H9 (cell line): ENCODE measurements around the gene ZNF286A. TPM values are rescaled to one million over a fixed set of nuclear protein-coding genes. Genes with fewer than 3 reads are reported as not detected.
"Not testable (repeated sequence)": the region's sequence is repeated elsewhere in the genome, so short reads cannot be mapped to it uniquely, and the experiment has no call there.

Experiments used
- DNase-seq: peaks from one replicate; pipeline ENCODE4 v3.0.0-alpha.2; 2017
- H2AFZ ChIP-seq: one replicate; pipeline ENCODE4 v1.6.1; 2013; ENCODE audit warnings: mild to moderate bottlenecking, low read length, control low read depth, moderate library complexity
- H2AK5ac ChIP-seq: 2 replicates; pipeline ENCODE4 v1.6.1; 2013; ENCODE audit warnings: low read length, control low read depth, mixed read lengths; ENCODE audit not compliant: insufficient read length
- H2BK120ac ChIP-seq: one replicate; pipeline ENCODE4 v1.6.1; 2013; ENCODE audit warnings: low read depth, mild to moderate bottlenecking, low read length, control low read depth, inconsistent platforms; ENCODE audit not compliant: poor library complexity, severe bottlenecking
- H2BK12ac ChIP-seq: 2 replicates; pipeline ENCODE4 v1.6.1; 2013; ENCODE audit warnings: low read length, control low read depth, mixed read lengths, low read depth; ENCODE audit not compliant: insufficient read length
- H2BK15ac ChIP-seq: 2 replicates; pipeline ENCODE4 v1.6.1; 2013; ENCODE audit warnings: low read depth, low read length, control low read depth
- H2BK20ac ChIP-seq: one replicate; pipeline ENCODE4 v1.6.1; 2013; ENCODE audit warnings: low read depth, mild to moderate bottlenecking, low read length, control low read depth, inconsistent platforms; ENCODE audit not compliant: poor library complexity, severe bottlenecking
- H2BK5ac ChIP-seq: 2 replicates; pipeline ENCODE4 v1.6.1; 2013; ENCODE audit warnings: low read length, control low read depth, mixed read lengths; ENCODE audit not compliant: insufficient read length
- H3K14ac ChIP-seq: 2 replicates; pipeline ENCODE4 v1.6.1; 2013; ENCODE audit warnings: low read length, control low read depth; ENCODE audit not compliant: insufficient read depth
- H3K18ac ChIP-seq: 2 replicates; pipeline ENCODE4 v1.6.1; 2013; ENCODE audit warnings: low read depth, mild to moderate bottlenecking, mixed read lengths, low read length, control low read depth; ENCODE audit not compliant: insufficient read length
- H3K23ac ChIP-seq: 2 replicates; pipeline ENCODE4 v1.6.1; 2013; ENCODE audit warnings: low read length, control low read depth, mixed read lengths, low read depth; ENCODE audit not compliant: insufficient read length
- H3K23me2 ChIP-seq: 2 replicates; pipeline ENCODE4 v1.6.1; 2013; ENCODE audit warnings: low read depth, mild to moderate bottlenecking, mixed read lengths, low read length, control low read depth; ENCODE audit not compliant: insufficient read length, poor library complexity, severe bottlenecking
- H3K27ac ChIP-seq: 2 replicates; pipeline ENCODE4 v1.5.1; 2013; ENCODE audit warnings: low read length, control low read depth, mixed read lengths, low read depth; ENCODE audit not compliant: insufficient read length
- H3K27me3 ChIP-seq: 2 replicates; pipeline ENCODE4 v1.6.1; 2013; ENCODE audit warnings: low read length, control low read depth, inconsistent platforms; ENCODE audit not compliant: insufficient read depth
- H3K4ac ChIP-seq: 2 replicates; pipeline ENCODE4 v1.6.1; 2013; ENCODE audit warnings: low read depth, mild to moderate bottlenecking, control low read depth, inconsistent platforms, low read length, moderate library complexity
- H3K4me1 ChIP-seq: 2 replicates; pipeline ENCODE4 v1.6.1; 2013; ENCODE audit warnings: low read length, control low read depth, inconsistent platforms; ENCODE audit not compliant: insufficient read depth
- H3K4me2 ChIP-seq: 2 replicates; pipeline ENCODE4 v1.6.1; 2013; ENCODE audit warnings: low read length, control low read depth, mixed read lengths; ENCODE audit not compliant: insufficient read length, insufficient read depth
- H3K56ac ChIP-seq: 2 replicates; pipeline ENCODE4 v1.6.1; 2013; ENCODE audit warnings: low read depth, mild to moderate bottlenecking, mixed read lengths, low read length, control low read depth; ENCODE audit not compliant: insufficient read length
- H3K79me1 ChIP-seq: 2 replicates; pipeline ENCODE4 v1.6.1; 2013; ENCODE audit warnings: low read depth, mild to moderate bottlenecking, moderate library complexity, low read length, control low read depth, inconsistent platforms; ENCODE audit not compliant: insufficient read depth, poor library complexity, severe bottlenecking
- H3K79me2 ChIP-seq: 2 replicates; pipeline ENCODE4 v1.6.1; 2013; ENCODE audit warnings: low read length, control low read depth, inconsistent platforms; ENCODE audit not compliant: insufficient read depth
- H3K9ac ChIP-seq: 2 replicates; pipeline ENCODE4 v1.6.1; 2013; ENCODE audit warnings: low read length, control low read depth, mixed read lengths; ENCODE audit not compliant: insufficient read length; ENCODE audit errors: extremely low read depth
- H3K9me3 ChIP-seq: one replicate; pipeline ENCODE4 v1.6.1; 2013; ENCODE audit warnings: low read depth, low read length, inconsistent platforms; ENCODE audit not compliant: control insufficient read depth
- H3T11ph ChIP-seq: one replicate; pipeline ENCODE4 v1.6.1; 2013; ENCODE audit warnings: mild to moderate bottlenecking, low read length, control low read depth, inconsistent platforms
- H4K20me1 ChIP-seq: one replicate; pipeline ENCODE4 v1.6.1; 2013; ENCODE audit not compliant: control insufficient read depth, insufficient read length, insufficient read depth
- H4K5ac ChIP-seq: 2 replicates; pipeline ENCODE4 v1.6.1; 2013; ENCODE audit warnings: low read depth, mild to moderate bottlenecking, mixed read lengths, low read length, control low read depth; ENCODE audit not compliant: insufficient read length
- H4K8ac ChIP-seq: replicated peaks from 2 replicates; pipeline ENCODE4 v1.6.1; 2013; ENCODE audit warnings: low read length, control low read depth, mixed read lengths, low read depth; ENCODE audit not compliant: insufficient read length
- H4K91ac ChIP-seq: 2 replicates; pipeline ENCODE4 v1.6.1; 2013; ENCODE audit warnings: low read depth, mild to moderate bottlenecking, moderate library complexity, mixed read lengths, low read length, control low read depth; ENCODE audit not compliant: insufficient read length
- H3K27ac Mint-ChIP-seq, 3 experiments: 2 replicates in 2 of 3; 3 replicates in 1 of 3; pipeline ENCODE4 v1.8.0; 2020 to 2021; ENCODE audit warnings: mixed read lengths in 3 of 3, mild to moderate bottlenecking in 1 of 3, moderate library complexity in 1 of 3
- H3K27me3 Mint-ChIP-seq: 2 replicates; pipeline ENCODE4 v1.8.0; 2021; ENCODE audit warnings: low read depth, mild to moderate bottlenecking, moderate library complexity, mixed read lengths
- H3K36me3 Mint-ChIP-seq, 3 experiments: 2 replicates in 2 of 3; 3 replicates in 1 of 3; pipeline ENCODE4 v1.8.0; 2020 to 2021; ENCODE audit warnings: low read depth in 3 of 3, mixed read lengths in 3 of 3; ENCODE audit not compliant: insufficient read depth in 1 of 3
- H3K4me1 Mint-ChIP-seq, 2 experiments: 2 replicates each; pipeline ENCODE4 v1.8.0; 2020; ENCODE audit warnings: mixed read lengths in 2 of 2
- H3K4me3 Mint-ChIP-seq, 2 experiments: 2 replicates in 1 of 2; 3 replicates in 1 of 2; pipeline ENCODE4 v1.8.0; 2020 to 2021; ENCODE audit warnings: mild to moderate bottlenecking in 2 of 2, mixed read lengths in 2 of 2, moderate library complexity in 1 of 2
- H3K9me3 Mint-ChIP-seq, 2 experiments: 2 replicates in 1 of 2; 3 replicates in 1 of 2; pipeline ENCODE4 v1.8.0; 2020; ENCODE audit warnings: mild to moderate bottlenecking in 2 of 2, mixed read lengths in 2 of 2, moderate library complexity in 1 of 2
- WGBS: extraction: QIAGEN DNeasy Blood & Tissue Kit; methylation state at CpG from one replicate; pipeline ENCODE4 v1.1.7; 2013; ENCODE audit warnings: missing lambda C conversion rate, low lambda C conversion rate, mixed read lengths; ENCODE audit not compliant: insufficient read length; ENCODE audit errors: extremely low coverage; 5-methylcytosine and 5-hydroxymethylcytosine counted together
- total RNA-seq: library from RNA; stranded (reverse); gene quantifications from 2 replicates; pipeline ENCODE4 v1.2.1, GENCODE V29; 2021

Gene ZNF286A
- total RNA-seq, 1 experiment from 2014 or later, result 101 TPM

- H4K5ac ChIP-seq, H3T11ph ChIP-seq, DNase-seq, H3K9ac ChIP-seq, H3K36me3 Mint-ChIP-seq, H2BK12ac ChIP-seq, H4K8ac ChIP-seq, H2AFZ ChIP-seq, H3K23ac ChIP-seq, H2BK120ac ChIP-seq, H3K56ac ChIP-seq, H4K20me1 ChIP-seq, H3K4me3 Mint-ChIP-seq, H3K23me2 ChIP-seq, H3K79me2 ChIP-seq, H4K91ac ChIP-seq, H3K4me2 ChIP-seq, H3K27ac ChIP-seq, H2BK5ac ChIP-seq, H3K27me3 ChIP-seq, H2BK15ac ChIP-seq, H3K14ac ChIP-seq, H2BK20ac ChIP-seq, H3K27me3 Mint-ChIP-seq, H3K27ac Mint-ChIP-seq, H3K4ac ChIP-seq, H2AK5ac ChIP-seq, H3K18ac ChIP-seq, H3K9me3 Mint-ChIP-seq, H3K4me1 Mint-ChIP-seq, H3K9me3 ChIP-seq, H3K4me1 ChIP-seq, H3K79me1 ChIP-seq: not testable (repeated sequence)
- no CpG with 5 or more reads among the region's 8 CpGs for WGBS
Measured at GRCh38 chr17:15740041-15740440, 40.5 kb downstream of the ZNF286A start.
